Mucosa of gallbladder (tissue), 1 donor: Measurements from ENCODE around the gene C14orf119. TPM values are rescaled to one million over a fixed set of nuclear protein-coding genes. Genes with fewer than 3 reads are reported as not detected.

Experiments used
- DNase-seq: peaks from one replicate; pipeline ENCODE4 v3.0.0-alpha.2; 2020; ENCODE audit warnings: low spot score
- total RNA-seq: library from RNA; stranded (reverse); gene quantifications from one replicate; pipeline ENCODE4 v1.2.1, GENCODE V29; 2021
- donor health status: DM: no; HTN: no; CAD: no.

Gene C14orf119
- total RNA-seq, 1 donor from 2014 or later = 46.1 TPM

DNA sequence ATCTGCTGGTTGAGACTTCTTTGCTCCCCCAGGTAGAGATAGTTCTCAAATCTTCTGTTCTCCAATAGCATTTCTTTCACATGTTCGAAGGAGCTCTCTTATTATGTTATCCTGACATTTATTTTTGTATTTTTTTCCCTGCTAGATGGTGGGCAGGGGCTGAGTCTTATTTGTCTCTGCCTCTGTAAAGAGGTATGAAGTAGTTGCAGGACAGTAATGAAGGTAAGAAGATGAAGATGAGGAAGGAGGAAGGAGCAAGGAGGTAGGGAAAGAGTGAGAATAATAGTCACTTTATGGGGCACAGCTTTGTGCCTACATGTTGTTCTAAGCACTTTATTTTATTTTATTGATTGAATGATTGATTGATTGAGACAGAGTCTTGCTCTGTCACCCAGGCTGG, 14.5 kb downstream of the C14orf119 start:
- DNase-seq = no peak

DNA sequence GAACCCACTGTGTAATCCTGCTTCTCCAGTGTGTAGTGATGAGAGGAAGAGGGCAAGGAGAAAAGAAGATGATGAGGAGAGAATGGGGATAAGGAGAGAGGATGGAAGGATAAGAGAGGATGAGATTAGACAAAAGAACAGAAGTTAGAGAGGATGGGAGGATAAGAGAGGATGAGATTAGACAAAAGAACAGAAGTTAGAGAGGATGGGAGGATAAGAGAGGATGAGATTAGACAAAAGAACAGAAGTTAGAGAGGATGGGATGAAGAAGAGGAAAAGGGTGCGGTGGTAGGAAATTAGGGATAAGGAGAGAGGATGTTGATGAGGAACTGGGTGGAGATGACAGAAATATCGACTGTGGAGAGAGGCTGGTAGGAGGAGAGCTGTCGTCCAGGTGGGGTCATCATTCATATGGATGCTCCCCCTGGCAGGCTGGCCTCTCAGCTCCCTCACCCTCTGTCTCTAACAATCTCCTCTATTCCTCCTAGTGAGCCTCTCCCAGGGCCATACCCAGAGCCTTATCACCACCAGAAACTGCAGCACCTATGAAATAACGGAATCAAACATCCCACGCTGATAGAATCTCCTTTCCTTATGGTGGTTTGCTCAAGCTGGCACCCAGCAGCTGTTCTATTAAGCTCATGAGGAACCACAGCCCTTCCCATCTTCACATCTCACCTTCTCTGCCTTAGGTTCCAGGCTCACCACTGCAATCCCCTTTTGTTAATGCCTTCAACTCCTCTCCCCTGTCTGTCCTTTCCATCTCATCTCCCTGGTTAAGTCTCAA, 15.5 kb downstream of the C14orf119 start:
- DNase-seq = no peak

DNA sequence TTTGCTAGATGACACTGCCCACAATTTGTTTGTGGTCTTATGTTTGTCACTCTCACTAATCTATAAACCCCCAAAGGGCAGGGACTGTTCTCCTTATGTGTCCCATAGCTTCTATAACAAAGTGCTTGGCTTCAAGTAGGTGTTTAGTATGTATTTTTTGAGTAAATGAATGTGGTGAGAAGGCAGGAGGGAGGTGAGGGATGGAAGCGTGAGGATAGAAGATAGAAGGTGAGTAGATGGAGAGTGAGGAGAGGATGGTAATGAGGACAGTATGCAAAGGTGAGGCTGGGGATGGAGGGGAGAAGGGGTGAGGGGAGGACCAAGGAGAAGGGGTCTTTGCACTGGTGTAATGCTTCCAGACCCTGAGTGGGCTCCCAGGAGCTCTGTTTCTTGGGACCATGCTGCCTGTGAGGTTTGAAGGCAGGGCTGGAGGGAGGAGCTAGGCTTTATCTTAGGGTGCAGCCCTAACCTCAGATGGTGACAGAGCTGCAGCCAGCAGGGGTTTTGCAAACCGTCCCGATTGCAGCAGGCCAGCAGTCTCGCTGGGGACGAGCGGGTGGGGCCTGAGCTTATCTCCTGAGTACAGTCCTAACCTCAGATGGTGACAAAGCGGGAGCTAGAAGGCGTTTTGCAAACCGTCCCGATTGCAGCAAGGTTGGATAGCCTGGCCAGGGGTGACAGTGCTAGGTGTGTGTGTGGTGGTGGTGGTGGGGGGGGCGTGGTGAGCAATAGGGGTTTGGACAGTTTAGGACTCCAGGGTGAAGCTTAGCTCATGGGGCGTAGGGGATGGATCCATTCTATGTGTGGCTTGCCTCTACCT, 17.3 kb downstream of the C14orf119 start:
- no peak for DNase-seq

DNA sequence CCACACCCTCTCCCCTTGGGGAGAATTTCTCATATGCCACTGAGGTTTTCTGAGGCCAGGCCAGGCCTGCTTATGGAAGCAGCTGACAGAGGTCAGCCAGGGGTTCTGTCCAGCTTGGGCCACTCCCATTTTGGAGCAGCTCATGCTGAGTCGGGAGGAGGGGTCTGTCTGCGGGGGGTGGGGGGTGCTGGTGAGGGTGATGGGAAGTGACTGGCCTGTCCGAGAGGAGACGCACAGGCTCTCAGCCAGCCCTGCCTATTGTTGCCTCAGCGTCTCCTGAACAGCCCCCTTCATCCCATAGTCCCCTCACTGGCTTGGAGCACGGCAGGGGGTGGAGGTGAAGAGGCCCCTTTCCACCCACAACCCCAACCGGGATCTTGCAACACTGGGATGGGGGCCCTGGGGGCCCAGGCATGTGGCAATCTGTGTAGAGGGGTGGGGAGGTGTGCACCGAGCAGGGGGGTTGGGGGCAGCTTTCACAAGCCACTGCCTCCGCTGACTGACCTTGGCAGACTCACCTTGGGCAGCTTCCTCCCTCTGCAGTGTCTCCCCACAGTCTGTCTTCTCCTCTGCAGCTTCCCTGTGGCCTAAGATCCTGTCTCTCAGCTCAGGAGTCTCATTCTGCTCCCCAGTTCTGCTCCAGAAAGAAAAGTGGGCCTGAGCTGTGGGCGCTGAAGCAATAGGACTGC, 18.3 kb downstream of the C14orf119 start:
- DNase-seq = no peak

DNA sequence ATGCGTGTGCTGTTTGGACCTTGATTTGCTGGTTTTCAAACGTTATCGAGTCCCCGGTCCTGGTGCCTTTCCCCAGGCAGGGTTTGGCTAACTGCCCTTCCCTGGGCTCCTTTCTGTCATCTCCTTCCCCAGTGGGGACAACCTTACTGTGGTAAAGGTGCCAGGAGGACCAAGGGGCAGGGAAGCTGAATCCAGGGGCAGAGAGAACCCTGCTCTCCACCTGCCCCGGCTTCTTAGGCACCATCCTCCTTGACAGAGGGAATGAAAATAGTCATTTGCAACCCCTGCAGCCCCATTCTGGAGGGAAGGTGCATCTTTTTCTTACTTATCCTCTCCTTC, 18.8 kb downstream of the C14orf119 start:
- DNase-seq = no peak

DNA sequence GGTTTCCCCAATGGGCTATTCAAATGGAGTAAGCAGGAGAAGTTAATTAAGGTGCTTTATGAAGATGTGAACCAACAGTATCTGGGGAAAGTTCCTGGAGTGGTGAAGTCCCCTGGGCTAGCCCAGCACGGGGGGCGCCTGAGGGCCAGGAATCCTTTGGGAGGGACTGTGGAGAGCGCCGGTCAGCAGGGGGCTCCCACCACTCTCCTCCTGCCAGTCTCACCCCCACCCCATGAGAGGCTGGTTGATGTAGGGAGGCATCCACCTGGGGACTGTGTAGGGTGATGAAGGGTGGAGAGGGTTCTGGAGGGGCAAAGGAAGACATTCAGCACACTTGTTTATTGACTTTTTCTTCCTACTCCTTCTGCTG, 19.3 kb downstream of the C14orf119 start:
- no peak for DNase-seq

DNA sequence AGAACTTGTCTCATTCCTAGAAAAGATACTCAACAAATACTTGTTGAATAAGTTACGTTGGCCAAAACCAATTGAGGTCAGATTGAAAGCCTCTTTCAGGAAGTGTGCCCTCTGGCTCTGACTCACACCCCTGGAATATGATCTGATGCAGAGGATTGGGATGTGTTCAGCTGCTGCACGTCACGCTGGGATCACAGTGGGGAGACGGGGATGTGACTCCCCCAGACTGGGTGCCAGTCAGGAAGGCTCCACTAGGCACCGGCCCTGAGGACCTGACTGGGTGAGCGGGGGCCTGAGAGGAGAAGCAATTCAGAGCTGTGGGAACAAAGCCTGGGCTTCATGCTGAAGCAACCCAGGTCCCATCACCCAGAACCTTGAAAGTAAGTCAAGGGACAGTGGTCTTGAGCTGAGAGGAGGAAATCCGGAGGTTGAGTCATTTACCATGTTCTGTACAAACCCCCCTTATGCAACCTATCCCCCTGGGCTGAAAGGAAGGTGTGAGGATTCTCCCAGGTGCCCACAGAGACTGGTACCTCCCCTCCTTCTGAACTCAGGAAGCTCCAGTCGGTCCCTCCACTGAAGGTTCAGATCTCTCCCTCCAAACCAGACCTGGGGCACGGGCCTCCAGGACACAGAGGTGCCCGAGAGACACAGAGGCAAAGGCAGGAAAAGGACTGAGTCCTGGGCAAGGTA, 19.9 kb downstream of the C14orf119 start:
- DNase-seq = no peak

DNA sequence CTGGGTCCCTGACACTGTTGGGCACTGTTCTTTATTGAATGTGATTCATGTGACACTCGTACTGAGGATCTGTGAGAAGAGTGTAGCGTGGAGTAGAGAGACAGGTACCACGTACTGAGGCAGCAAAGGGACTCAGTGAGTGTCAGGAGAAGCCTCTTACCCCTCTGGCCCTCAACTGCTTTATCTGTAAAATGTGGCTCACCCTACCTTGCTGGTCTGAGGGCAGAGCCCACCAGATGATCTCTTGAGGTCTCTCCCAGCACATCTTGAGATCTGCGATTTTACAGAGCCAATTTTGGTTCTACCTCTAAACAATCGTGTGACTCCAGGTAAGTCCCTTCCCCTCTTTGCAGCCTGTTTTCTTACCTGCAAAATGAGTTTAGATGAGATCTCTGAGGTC, 20.6 kb downstream of the C14orf119 start:
- DNase-seq = no peak

DNA sequence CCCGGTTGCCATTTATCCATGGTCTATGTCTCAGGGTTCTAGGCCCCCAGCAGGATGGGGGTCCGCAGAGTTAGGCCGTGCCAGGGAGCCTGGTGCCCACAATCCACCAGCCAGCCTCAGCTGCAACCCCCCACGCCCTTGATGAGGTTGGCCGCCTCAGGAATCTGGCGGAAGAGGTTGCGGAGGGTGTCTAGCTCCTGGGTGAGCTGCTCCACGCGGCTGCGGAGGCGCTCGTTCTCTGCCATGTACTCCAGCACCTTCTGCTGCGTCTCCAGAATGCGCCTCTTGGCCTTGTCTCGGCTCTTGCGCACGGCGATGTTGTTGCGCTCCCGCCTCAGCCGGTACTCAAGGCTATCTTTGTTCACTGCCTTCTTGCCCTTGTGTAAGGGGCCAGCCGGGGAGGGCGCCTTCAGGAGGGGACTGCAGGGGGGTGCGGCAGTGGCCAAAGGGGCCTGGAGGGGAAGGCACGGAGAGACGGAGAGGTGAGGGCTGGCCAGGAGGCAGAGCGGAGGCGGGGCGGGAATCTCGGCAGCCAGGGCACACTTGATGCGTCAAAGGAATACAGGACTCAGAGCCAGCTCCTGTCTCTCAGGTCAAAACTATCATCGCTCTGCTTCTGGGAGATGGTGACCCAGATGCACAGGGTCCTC, 22.2 kb downstream of the C14orf119 start:
- DNase-seq = no peak

DNA sequence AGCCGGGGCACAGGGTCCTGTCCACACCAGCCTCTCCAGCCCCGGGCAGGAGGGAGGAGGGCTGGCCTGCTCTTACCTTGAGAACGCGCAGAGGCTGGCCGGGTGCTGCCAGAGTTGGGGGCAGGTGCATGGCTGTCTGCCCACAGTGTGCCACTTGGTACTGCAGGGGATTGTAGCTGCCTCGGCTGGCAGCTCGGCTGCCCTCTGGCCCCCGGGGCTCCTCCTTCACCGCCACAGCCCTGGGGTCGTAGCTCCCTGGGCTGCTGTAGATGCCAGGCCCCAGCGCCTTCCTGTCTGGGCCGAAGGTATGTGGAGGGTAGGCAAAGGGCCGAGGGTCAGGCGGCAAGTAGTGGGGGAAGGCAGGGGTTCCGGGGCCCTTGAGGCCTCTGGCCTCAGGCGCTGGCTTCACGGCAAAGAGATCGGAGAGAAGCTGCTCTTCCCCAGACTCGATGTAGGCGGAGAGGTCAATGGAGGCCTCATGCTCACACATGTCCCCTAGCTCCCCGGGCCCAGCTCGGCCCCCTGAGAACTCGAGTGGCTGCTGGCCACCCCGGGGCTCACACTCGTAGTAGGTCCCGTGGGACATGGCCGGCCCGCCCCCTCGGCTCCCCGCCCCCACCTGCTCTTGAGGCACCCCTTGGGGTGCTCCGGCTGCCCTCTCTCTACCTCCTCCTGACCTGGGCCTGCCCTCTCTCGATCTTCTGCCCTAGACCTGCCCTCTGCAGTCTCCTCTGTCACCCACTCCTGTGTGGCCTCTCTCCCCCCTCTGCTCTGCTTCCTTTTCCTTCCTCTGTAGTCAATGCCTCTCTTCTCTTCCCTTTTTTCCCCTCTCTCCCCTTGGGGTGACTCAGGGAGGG, 23.4 kb downstream of the C14orf119 start, which contains the start of gene CEBPE:
TSS of gene CEBPE (minus strand) at position 750 of the 857 bp plus-strand sequence. CDS start at position 586, 164 bp downstream.
- no peak for DNase-seq

DNA sequence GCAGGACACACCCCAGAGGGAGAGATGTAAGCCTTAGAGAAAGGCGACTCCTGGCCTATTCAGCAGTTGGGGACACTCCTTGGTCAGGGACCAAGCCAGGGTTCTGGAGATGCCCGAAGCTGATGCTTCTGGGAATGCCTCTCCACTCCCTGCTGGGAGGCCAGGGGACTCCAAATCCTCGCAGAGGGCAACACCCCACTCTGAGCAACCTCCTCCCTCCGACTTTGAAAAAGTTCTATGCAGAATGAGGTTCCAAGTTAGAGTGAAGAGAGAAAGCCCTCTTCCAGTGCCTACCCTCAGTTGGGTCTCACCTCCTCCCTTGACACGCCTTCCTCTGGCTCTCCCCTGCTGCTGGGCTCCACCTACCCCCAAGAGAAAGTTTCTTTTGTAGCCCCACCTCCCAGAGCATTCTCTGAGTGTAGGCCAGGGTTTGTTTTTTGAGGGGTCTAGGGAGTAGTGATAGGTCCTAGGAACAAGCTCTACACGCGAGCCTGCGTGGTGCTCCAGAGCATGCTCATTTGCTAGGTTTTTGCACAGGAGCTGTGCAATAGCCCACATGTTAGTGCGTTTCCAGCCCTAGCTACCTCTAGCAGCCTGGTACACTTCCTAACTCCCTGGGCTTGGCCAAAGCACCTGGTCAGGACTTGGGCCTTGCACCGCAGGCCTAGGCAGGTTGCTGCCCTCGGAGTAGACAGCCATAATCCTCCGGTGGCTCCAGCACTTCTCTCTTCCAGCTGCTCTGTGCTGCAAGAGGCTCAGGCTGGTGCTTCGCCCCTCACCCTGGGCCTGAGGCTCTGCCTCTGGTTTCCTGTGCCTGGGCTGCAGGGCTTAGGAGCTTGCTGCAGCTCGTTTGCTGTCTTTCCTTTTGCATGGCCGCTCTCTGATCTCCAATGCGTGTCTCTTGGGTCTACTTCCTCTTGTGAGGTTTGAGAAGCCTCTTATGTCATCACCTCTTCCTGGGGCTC, 24.3 kb downstream of the C14orf119 start:
- no peak for DNase-seq

DNA sequence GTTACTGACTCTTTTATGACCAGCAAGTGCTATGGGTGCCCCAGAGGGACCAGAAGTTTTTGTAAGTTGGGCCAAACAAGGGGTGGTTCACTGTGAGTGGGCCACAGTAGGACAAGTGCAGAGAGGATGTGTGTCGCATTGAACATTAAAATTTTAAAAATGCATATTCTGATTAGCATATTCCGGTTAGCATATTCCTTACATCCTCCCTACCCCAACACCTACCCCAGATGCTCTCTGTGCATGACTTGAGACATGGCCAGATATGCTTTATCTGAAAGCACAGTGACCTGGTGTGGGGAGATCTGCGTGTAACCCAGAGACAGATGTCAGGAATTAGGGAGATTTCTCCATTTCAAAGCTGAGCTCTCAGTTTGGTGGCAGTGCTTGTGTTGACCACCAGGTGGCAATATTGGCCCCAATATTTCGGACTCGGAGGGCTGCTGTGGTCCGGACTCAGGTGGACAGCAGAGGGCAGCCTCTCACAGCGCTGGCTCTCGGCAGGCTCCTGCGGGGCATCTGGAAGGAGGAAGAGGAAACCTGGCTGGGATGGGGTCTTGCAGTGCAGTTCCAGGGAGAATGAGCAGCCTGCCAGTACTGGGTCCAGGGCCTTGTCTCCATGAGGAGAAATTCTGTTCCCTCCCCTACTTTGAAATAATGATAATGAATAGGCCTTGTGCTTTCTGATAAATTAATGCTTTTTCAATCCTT, 25.4 kb downstream of the C14orf119 start:
- DNase-seq = peak; percentile 91

DNA sequence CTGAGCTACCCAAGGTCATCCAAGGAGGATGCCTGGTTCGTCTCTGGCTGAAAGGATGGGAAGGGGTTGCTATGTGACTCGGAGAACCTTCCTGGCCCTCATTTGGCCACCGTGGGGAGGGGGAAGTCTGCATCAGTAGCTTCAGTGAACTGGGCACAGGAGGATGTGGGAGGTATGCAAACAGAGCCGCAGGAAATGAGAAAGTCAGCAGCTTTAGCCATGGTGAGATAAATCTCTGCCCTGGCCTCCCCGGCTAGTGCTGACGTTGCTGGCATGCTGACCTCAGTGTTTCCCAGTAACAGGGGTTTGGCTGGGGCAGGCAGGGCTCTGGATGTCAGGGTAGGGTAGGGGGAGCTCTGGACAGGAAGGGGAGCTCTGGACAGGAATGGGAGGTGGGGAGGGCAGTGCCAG, 26.1 kb downstream of the C14orf119 start:
- DNase-seq = peak; percentile 35

DNA sequence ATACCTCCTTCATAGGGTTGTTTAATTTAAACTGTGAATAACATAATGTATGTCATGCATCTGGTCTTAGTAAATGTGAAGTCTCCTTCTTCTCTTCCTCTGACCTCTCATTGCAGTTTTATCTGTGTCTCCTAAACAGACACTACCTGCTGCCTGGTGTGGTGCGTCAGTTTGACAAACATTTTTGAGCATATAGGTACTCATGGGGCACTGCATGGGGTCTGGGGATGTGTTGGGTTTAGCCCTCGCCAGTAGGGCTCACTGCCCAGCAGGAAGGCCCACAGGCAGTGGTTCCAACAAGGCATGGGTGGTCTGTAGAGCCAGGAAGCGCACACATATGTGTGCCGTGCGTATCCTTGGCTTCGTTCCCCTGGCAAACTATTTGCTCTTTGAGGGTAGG, 26.8 kb downstream of the C14orf119 start:
- no peak for DNase-seq

DNA sequence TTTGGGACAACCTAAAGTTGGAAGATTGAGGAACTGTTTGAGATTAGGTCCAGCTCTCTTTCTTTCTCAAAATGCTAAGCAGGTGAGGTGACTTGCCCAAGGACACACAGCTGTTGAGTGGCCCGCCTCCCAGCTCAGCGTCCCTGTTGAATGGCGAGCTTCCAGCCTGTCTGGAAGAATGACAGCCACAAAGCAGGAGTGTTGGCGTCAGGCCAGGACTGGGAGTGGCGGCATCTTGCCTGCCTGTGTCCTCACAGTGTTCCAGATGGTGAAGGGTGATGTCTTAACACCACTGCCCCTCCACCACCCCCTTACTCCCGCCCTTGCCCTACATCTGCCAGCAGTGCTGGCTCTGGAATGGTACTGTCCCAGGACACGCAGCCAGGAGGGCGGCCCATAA, 28.1 kb downstream of the C14orf119 start:
- DNase-seq = peak; percentile 46

DNA sequence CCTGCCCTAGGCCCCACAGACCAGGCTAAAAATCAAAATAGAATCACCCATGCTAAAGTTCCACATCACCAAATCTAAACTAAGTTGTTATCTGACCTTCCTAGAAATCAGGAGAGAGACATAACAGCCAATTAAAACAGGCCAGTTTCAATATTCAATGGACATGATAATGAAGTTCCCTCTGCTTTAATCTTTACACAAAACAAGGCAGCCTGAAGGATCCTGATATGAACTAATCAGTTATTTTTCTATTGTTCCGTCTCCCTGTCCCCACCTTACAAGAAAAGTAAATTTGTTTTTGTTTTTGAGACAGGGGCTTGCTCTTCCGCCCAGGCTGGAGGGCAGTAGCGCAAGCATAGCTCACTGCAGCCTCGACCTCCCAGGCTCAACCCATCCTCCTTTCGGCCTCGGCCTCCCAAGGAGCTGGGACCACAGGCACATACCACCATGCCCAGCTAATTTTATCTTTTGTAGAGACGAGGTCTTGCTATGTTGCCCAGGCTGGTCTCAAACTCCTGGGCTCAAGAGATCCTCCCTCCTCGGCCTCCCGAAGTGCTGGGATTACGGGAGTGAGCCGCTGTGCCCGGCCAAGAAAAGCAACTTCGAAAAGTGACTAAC, 29.1 kb downstream of the C14orf119 start:
- no peak for DNase-seq

DNA sequence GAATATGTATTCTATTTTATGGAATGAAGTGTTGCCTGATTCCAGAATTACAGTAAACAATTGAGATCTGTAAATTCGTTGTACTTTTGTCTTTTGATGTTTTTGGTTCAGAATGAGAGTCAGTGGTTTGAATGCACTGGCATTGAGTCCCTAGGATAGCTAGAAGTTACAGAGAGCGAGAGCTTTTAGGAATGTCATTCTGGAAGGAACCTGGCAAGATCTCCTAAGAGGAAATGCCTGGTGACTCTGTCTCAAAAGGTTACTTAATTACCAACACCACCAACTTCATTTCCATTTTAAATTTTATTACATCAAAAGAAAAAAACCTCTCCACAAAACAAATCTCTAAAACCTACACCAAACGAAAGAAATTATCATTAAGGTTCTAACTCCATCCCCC, 29.7 kb downstream of the C14orf119 start:
- no peak for DNase-seq

DNA sequence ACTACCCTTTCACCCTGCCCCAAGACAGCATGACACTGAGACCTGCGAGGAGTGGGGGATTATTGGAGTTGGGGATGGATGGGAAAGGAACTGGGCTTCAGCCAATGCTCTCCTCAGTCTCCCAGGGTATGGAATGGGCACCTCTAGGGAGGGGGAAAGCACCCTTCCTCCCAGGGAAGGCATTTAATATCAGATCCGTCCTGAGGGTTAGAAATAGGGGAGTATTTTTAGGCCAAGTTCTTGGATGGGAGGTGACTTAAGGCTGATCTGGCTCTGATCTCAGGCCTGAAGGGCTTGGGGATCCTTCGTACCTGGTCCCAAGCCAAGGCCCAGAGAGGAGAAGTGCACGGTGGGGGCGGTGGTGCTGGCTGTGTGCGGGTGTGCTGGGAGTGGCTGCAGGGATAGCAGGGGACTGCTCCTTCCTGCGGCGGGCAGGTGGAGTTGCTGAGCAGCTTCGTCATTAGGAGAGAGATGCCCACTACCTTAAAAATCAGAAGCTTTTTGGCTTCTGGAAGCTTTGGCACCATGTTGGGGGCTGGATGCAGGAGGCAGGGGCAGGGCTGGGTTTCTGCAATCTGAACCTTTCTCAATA, 30.7 kb downstream of the C14orf119 start:
- DNase-seq = no peak
